Measurements from ENCODE around the gene SHISA5. TPM values are rescaled to one million over a fixed set of nuclear protein-coding genes. Genes with fewer than 3 reads are reported as not detected.

SHISA5 gene
- total RNA-seq, 1 donor from 2014 or later: 95.7 TPM

- H3K4me1 Mint-ChIP-seq: peaks cover 81% of the 10 kb centered on the region
- H3K36me3 Mint-ChIP-seq (ENCODE audit: low read depth): peaks cover 41% of the 10 kb centered on the region
- ChIA-PET CTCF (interaction anchor here (0.8 to 1.2 kb wide), 2 partner anchors 34 to 37 kb away, joined by 4 to 6 read pairs; no protein-coding TSS in a partner anchor), POLR2A (interaction anchor here (1.0 to 1.5 kb wide), 4 partner anchors 9 to 34 kb away, joined by 3 to 5 read pairs (median 4); partner anchors contain the start of genes CCDC51 and TMA7)
- DNase-seq: no peak
- ATAC-seq (ENCODE audit: low read depth): no peak
- H3K27ac Mint-ChIP-seq: peak overlapping the region; percentile 83
- H3K4me3 Mint-ChIP-seq: peak overlapping the region; percentile 58
- intact Hi-C loops (cut with micrococcal nuclease): no loop called here
- no peak for TF ChIP-seq CTCF (IDR thresholded peaks at IDR 0.05)
- no peaks in the 10 kb centered on the region for H3K9me3 Mint-ChIP-seq
- no peaks in the 10 kb centered on the region for H3K27me3 Mint-ChIP-seq
Observed at GRCh38 chr3:48470286-48470685, 33.7 kb downstream of the SHISA5 start.

GRCh38 chr3:48469046-48469915 is 34.7 kb downstream of the SHISA5 start:
- ChIA-PET CTCF (interaction anchor here (0.8 to 1.2 kb wide), 2 partner anchors 33 to 38 kb away, joined by 4 to 6 read pairs; no protein-coding TSS in a partner anchor), POLR2A (interaction anchor here (0.5 to 1.2 kb wide), 4 partner anchors 22 to 947 kb away, joined by 3 read pairs; partner anchors contain the start of gene CCDC51)
- peak overlapping the region; percentile 61 for H3K4me3 Mint-ChIP-seq
- intact Hi-C loops (cut with micrococcal nuclease): no loop called here
- DNase-seq: no peak
- H3K4me1 Mint-ChIP-seq: peaks cover 77% of the 10 kb centered on the region
- no peaks in the 10 kb centered on the region for H3K27me3 Mint-ChIP-seq
- peak overlapping the region; percentile 83 for H3K27ac Mint-ChIP-seq
- peaks cover 41% of the 10 kb centered on the region for H3K36me3 Mint-ChIP-seq (ENCODE audit: low read depth)
- no peaks in the 10 kb centered on the region for H3K9me3 Mint-ChIP-seq
- TF ChIP-seq CTCF (IDR thresholded peaks at IDR 0.05): no peak
- no peak for ATAC-seq (ENCODE audit: low read depth)

- ATAC-seq (ENCODE audit: low read depth): no peak
- no peaks in the 10 kb centered on the region for H3K9me3 Mint-ChIP-seq
- H3K4me3 Mint-ChIP-seq: peak overlapping the region; percentile 89
- peaks cover 41% of the 10 kb centered on the region for H3K36me3 Mint-ChIP-seq (ENCODE audit: low read depth)
- H3K4me1 Mint-ChIP-seq: peaks cover 73% of the 10 kb centered on the region
- DNase-seq: no peak
- peak overlapping the region; percentile 96 for H3K27ac Mint-ChIP-seq
- CTCF ChIA-PET: interaction anchor here (3.0 kb wide), 1 partner anchor 32 kb away, joined by 10 read pairs; no protein-coding TSS in a partner anchor
- no peaks in the 10 kb centered on the region for H3K27me3 Mint-ChIP-seq
- TF ChIP-seq CTCF (IDR thresholded peaks at IDR 0.05): no peak
- POLR2A ChIA-PET: interaction anchor here (3.0 kb wide), 1 partner anchor 22 kb away, joined by 24 read pairs; the partner anchor contains the start of gene ATRIP
- intact Hi-C loops (cut with micrococcal nuclease): no loop called here
Observed at GRCh38 chr3:48468329-48468731, 35.6 kb downstream of the SHISA5 start.

GRCh38 chr3:48467473-48468267 is 36.3 kb downstream of the SHISA5 start:
- DNase-seq (no peak), ATAC-seq (ENCODE audit: low read depth) (no peak)
- no peaks in the 10 kb centered on the region for H3K9me3 Mint-ChIP-seq
- H3K4me1 Mint-ChIP-seq: peaks cover 66% of the 10 kb centered on the region
- CTCF ChIA-PET: interaction anchor here (1.6 to 3.0 kb wide), 3 partner anchors 30 to 81 kb away, joined by 4 to 21 read pairs (median 10); no protein-coding TSS in a partner anchor
- no peak for TF ChIP-seq CTCF (IDR thresholded peaks at IDR 0.05)
- POLR2A ChIA-PET: interaction anchor here (1.1 to 3.0 kb wide), 8 partner anchors 11 to 167 kb away, joined by 3 to 29 read pairs (median 17); partner anchors contain the start of genes ATRIP, CCDC51, PFKFB4 and SHISA5
- H3K4me3 Mint-ChIP-seq: peak overlapping the region; percentile 89
- no peaks in the 10 kb centered on the region for H3K27me3 Mint-ChIP-seq
- H3K36me3 Mint-ChIP-seq (ENCODE audit: low read depth): peaks cover 38% of the 10 kb centered on the region
- intact Hi-C loops (cut with micrococcal nuclease): loop anchor here (2.0 kb wide), 1 partner anchor 67 kb away; no protein-coding TSS in a partner anchor
- H3K27ac Mint-ChIP-seq: peak overlapping the region; percentile 96

Measured in activated B cell treated with CpG ODN at 0.5 μM for 24 hours (primary cell).